Ishikawa (cell line): Measurements from ENCODE around the gene NT5C2.

Source experiments
- CEBPB ChIP-seq: IDR thresholded peaks from 2 replicates; pipeline ENCODE4 v1.6.1; 2012
- EP300 ChIP-seq: IDR thresholded peaks from 2 replicates; pipeline ENCODE4 v1.6.1; 2012; ENCODE audit warnings: borderline replicate concordance
- NFIC ChIP-seq: IDR thresholded peaks from 2 replicates; pipeline ENCODE4 v1.6.1; 2012
- RAD21 ChIP-seq: IDR thresholded peaks from 2 replicates; pipeline ENCODE4 v1.6.1; 2012; ENCODE audit warnings: low read depth
- TAF1 ChIP-seq: IDR thresholded peaks from 2 replicates; pipeline ENCODE4 v1.6.1; 2012; ENCODE audit warnings: low read depth, mild to moderate bottlenecking
- ZBTB7A ChIP-seq: IDR thresholded peaks from 2 replicates; pipeline ENCODE4 v1.6.1; 2012; ENCODE audit warnings: low read depth
- TF ChIP-seq, protein P1 (sequence below): IDR thresholded peaks from 2 replicates; pipeline ENCODE4 v1.6.1; 2012; ENCODE audit warnings: low read depth, mild to moderate bottlenecking

DNA sequence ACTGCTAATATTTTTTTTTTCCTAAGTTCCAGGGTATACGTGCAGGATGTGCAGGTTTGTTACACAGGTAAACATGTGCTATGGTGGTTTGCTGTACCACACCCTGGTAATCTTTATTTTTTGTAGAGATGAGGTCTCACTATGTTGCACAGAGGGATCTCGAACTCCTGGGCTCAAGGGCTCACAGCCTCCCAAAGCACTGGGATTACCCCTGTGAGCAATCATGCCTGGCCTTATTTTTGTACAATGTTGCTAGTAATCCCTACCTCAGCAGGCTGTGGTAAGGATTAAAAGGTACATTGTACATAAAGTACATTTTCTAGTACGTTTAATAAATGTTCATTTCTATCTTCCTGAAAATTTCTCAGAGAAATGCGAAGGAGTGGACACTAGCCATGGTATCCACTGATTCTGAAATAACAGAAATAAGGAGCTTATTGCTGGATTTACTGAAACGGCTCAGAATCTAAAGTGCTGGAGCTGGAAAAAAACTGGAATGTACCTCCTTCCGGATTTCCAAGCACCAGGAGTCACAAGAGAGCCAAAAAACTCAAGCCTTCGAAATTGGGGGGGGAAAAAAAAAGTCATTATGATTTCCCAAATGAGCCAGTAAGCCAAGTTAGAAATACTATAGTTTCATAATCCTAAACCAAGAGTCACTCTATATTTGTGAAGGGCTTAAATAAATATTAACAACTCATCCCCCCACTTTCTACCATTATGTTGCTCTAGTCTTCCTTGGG lies 69.6 kb downstream of the NT5C2 start:
- TF ChIP-seq RAD21: no peak
- no peak for TF ChIP-seq NFIC
- TF ChIP-seq TAF1: no peak
- TF ChIP-seq EP300: no peak
- TF ChIP-seq, protein P1, sequence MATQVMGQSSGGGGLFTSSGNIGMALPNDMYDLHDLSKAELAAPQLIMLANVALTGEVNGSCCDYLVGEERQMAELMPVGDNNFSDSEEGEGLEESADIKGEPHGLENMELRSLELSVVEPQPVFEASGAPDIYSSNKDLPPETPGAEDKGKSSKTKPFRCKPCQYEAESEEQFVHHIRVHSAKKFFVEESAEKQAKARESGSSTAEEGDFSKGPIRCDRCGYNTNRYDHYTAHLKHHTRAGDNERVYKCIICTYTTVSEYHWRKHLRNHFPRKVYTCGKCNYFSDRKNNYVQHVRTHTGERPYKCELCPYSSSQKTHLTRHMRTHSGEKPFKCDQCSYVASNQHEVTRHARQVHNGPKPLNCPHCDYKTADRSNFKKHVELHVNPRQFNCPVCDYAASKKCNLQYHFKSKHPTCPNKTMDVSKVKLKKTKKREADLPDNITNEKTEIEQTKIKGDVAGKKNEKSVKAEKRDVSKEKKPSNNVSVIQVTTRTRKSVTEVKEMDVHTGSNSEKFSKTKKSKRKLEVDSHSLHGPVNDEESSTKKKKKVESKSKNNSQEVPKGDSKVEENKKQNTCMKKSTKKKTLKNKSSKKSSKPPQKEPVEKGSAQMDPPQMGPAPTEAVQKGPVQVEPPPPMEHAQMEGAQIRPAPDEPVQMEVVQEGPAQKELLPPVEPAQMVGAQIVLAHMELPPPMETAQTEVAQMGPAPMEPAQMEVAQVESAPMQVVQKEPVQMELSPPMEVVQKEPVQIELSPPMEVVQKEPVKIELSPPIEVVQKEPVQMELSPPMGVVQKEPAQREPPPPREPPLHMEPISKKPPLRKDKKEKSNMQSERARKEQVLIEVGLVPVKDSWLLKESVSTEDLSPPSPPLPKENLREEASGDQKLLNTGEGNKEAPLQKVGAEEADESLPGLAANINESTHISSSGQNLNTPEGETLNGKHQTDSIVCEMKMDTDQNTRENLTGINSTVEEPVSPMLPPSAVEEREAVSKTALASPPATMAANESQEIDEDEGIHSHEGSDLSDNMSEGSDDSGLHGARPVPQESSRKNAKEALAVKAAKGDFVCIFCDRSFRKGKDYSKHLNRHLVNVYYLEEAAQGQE: no peak
- no peak for TF ChIP-seq CEBPB
- no peak for TF ChIP-seq ZBTB7A
